PFSK-1 (cell line): Measurements from ENCODE around the gene CHM.

Experiments
- POLR2AphosphoS5 ChIP-seq: IDR thresholded peaks from 2 replicates; pipeline ENCODE4 v1.6.1; 2012; ENCODE audit warnings: low read depth, mild to moderate bottlenecking, control low read depth, low read length, moderate library complexity
- TAF1 ChIP-seq: IDR thresholded peaks from 2 replicates; pipeline ENCODE4 v1.6.1; 2012; ENCODE audit warnings: low read length, control low read depth, borderline replicate concordance; ENCODE audit not compliant: insufficient read depth
- TF ChIP-seq, protein P1 (sequence below), 2 experiments: IDR thresholded peaks; 2 replicates each; pipeline versions ENCODE4 v1.6.1 to v1.8.0; 2011 to 2012; ENCODE audit warnings: low read depth in 2 of 2, low read length in 2 of 2, control low read depth in 1 of 2, inconsistent platforms in 1 of 2, mild to moderate bottlenecking in 1 of 2, moderate library complexity in 1 of 2; ENCODE audit not compliant: insufficient read depth in 1 of 2

DNA sequence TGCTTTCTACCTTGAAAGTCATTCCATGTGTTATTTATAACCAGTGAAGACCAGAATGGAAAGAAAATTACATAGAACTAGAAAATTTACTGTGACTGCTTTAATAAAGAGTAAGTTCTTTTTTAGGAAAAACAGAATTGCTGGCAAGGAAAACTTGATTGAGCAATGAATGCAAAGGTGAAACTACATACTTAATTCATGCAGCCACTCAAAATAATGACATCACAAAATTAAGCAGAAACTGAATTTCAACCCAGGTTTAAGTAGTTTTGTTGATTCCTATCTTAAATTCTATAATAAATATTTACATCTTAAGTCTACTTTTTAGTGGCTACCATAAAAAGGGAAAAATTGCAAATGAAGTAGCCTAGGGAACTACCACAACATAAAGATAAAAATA lies 14.0 kb downstream of the CHM start:
- TF ChIP-seq TAF1 (no peak), POLR2AphosphoS5 (no peak)
- TF ChIP-seq, protein P1, sequence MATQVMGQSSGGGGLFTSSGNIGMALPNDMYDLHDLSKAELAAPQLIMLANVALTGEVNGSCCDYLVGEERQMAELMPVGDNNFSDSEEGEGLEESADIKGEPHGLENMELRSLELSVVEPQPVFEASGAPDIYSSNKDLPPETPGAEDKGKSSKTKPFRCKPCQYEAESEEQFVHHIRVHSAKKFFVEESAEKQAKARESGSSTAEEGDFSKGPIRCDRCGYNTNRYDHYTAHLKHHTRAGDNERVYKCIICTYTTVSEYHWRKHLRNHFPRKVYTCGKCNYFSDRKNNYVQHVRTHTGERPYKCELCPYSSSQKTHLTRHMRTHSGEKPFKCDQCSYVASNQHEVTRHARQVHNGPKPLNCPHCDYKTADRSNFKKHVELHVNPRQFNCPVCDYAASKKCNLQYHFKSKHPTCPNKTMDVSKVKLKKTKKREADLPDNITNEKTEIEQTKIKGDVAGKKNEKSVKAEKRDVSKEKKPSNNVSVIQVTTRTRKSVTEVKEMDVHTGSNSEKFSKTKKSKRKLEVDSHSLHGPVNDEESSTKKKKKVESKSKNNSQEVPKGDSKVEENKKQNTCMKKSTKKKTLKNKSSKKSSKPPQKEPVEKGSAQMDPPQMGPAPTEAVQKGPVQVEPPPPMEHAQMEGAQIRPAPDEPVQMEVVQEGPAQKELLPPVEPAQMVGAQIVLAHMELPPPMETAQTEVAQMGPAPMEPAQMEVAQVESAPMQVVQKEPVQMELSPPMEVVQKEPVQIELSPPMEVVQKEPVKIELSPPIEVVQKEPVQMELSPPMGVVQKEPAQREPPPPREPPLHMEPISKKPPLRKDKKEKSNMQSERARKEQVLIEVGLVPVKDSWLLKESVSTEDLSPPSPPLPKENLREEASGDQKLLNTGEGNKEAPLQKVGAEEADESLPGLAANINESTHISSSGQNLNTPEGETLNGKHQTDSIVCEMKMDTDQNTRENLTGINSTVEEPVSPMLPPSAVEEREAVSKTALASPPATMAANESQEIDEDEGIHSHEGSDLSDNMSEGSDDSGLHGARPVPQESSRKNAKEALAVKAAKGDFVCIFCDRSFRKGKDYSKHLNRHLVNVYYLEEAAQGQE (IDR thresholded peaks at IDR 0.05; ENCODE audit: insufficient read depth in 1 of 2, low read depth in 2 of 2, low read length in 2 of 2): no peak
